T-helper 1 cell treated with Interleukin-12 subunit alpha and Interleukin-12 subunit beta and Interleukin-4 antibody, amounts not matched to agents 30 ng/mL and 1 ng/mL, for 36 hours (primary cell): ENCODE results near the gene HRH3. TPM values are rescaled to one million over a fixed set of nuclear protein-coding genes. Genes with fewer than 3 reads are reported as not detected.

ENCODE experiments used
- intact Hi-C: fragments of 100-400 bp; cut with micrococcal nuclease; formaldehyde crosslinking; loops from one replicate; pipeline ENCODE4 v1.15.1; 2024
- total RNA-seq: library from RNA; stranded (reverse); gene quantifications from 2 replicates; pipeline ENCODE4 v1.2.3, GENCODE V29; 2022

The HRH3 gene
- total RNA-seq = not detected in 2 replicates

GRCh38 chr20:62219992-62220665 is at the start of gene HRH3:
Gene HRH3, minus strand, starts transcription at chr20:62220278. Its CDS starts 308 bp downstream, at chr20:62219970.
- intact Hi-C loops = loop anchor here (1.0 kb wide), 2 partner anchors 18 to 38 kb away; partner anchors contain the start of gene OSBPL2

- intact Hi-C loops = no loop called here
Observed at GRCh38 chr20:62269871-62270270, 49.8 kb upstream of the HRH3 start.

GRCh38 chr20:62269378-62269777 is 49.3 kb upstream of the HRH3 start:
- intact Hi-C loops = no loop called here

GRCh38 chr20:62268228-62268900 is 48.3 kb upstream of the HRH3 start:
- intact Hi-C loops = no loop called here

- intact Hi-C loops = no loop called here
Observed at GRCh38 chr20:62267543-62267942, 47.5 kb upstream of the HRH3 start.

- intact Hi-C loops = no loop called here
Observed at GRCh38 chr20:62266851-62267250, 46.8 kb upstream of the HRH3 start.

GRCh38 chr20:62266340-62266739 is 46.3 kb upstream of the HRH3 start:
- intact Hi-C loops = no loop called here

GRCh38 chr20:62265365-62265764 is 45.3 kb upstream of the HRH3 start:
- intact Hi-C loops = no loop called here

GRCh38 chr20:62263396-62263795 is 43.3 kb upstream of the HRH3 start:
- intact Hi-C loops = no loop called here

GRCh38 chr20:62262064-62262463 is 42.0 kb upstream of the HRH3 start:
- intact Hi-C loops = no loop called here

GRCh38 chr20:62259294-62259565 is 39.2 kb upstream of the HRH3 start:
- intact Hi-C loops = no loop called here

- intact Hi-C loops = no loop called here
Observed at GRCh38 chr20:62258499-62259293, 38.6 kb upstream of the HRH3 start.

GRCh38 chr20:62255976-62256375 is 35.9 kb upstream of the HRH3 start:
- intact Hi-C loops = no loop called here

- intact Hi-C loops = no loop called here
Observed at GRCh38 chr20:62254021-62254724, 34.1 kb upstream of the HRH3 start.

- intact Hi-C loops = no loop called here
Observed at GRCh38 chr20:62253398-62253797, 33.3 kb upstream of the HRH3 start.

- intact Hi-C loops = no loop called here
Observed at GRCh38 chr20:62252342-62252966, 32.4 kb upstream of the HRH3 start.

- intact Hi-C loops = no loop called here
Observed at GRCh38 chr20:62248890-62249560, 28.9 kb upstream of the HRH3 start.

- intact Hi-C loops = no loop called here
Observed at GRCh38 chr20:62246872-62247652, 27.0 kb upstream of the HRH3 start.

- intact Hi-C loops = no loop called here
Observed at GRCh38 chr20:62246431-62246830, 26.4 kb upstream of the HRH3 start.

GRCh38 chr20:62245911-62246280 is 25.8 kb upstream of the HRH3 start:
- intact Hi-C loops = no loop called here
